GM12878 (cell line): Measurements from ENCODE around the gene OR10X1. TPM values are rescaled to one million over a fixed set of nuclear protein-coding genes. Genes with fewer than 3 reads are reported as not detected.

Experiments used
- ATAC-seq: fragments of 200-7000 bp; cut with Tn5 transposase; 3 replicates; pipeline ENCODE4 v1.9.1; 2020; ENCODE audit warnings: mild to moderate bottlenecking, moderate library complexity
- BruUV-seq: library from RNA; stranded (reverse); fragments of 400-500 nt; replicated peaks from 2 replicates; lab custom pipeline; 2021; lab: Mats Ljungman, UMichigan
- CTCF ChIA-PET: fragments of 300-600 bp; sonication (Branson Sonifier 250); formaldehyde crosslinking; extraction: SDS; loops from one replicate; lab custom pipeline; 2021; ENCODE audit warnings: inconsistent platforms; lab: Yijun Ruan, JAX
- POLR2A ChIA-PET: fragments of 350-600 bp; formaldehyde crosslinking; extraction: SDS; loops from one replicate; lab custom pipeline; 2021; ENCODE audit warnings: inconsistent platforms; lab: Charles Lee
- RAD21 ChIA-PET: fragments of 300-600 bp; sonication (Branson Sonifier 250); formaldehyde crosslinking; loops from one replicate; lab custom pipeline; 2023; ENCODE audit warnings: antibody characterized with exemption; ENCODE audit not compliant: unreplicated experiment; lab: Charles Lee
- SMC1A ChIA-PET: fragments of 300-600 bp; sonication (Branson Sonifier 250); formaldehyde crosslinking; loops from one replicate; lab custom pipeline; 2023; ENCODE audit not compliant: unreplicated experiment, uncharacterized antibody; lab: Charles Lee
- DNase-seq: peaks from one replicate; pipeline ENCODE4 v3.0.0-alpha.2; 2011; ENCODE audit warnings: low read depth, low spot score
- FAIRE-seq: peaks from 3 replicates; lab custom pipeline; 2011; peaks lifted over from hg19 to GRCh38; lab: Jason Lieb, UNC
- H2AFZ ChIP-seq: 2 replicates; pipeline ENCODE4 v1.6.0; 2011; ENCODE audit warnings: low read depth, low read length, control low read depth; ENCODE audit not compliant: control insufficient read depth
- H3K27ac ChIP-seq: 2 replicates; pipeline ENCODE4 v1.5.1; 2011; ENCODE audit warnings: control low read depth; ENCODE audit not compliant: control insufficient read depth, insufficient read depth
- H3K27me3 ChIP-seq, 2 experiments: replicated peaks in 1 of 2; 2 replicates each; pipeline versions ENCODE4 v1.6.0 to v1.6.1; 2011; ENCODE audit warnings: low read length in 1 of 2; ENCODE audit not compliant: control insufficient read depth in 2 of 2, insufficient read depth in 2 of 2
- H3K36me3 ChIP-seq, 2 experiments: 2 replicates each; pipeline ENCODE4 v1.5.1; 2011; ENCODE audit warnings: low read length in 1 of 2; ENCODE audit not compliant: control insufficient read depth in 2 of 2, insufficient read depth in 2 of 2
- H3K4me1 ChIP-seq: 2 replicates; pipeline ENCODE4 v1.6.1; 2011; ENCODE audit warnings: mild to moderate bottlenecking, low read length, moderate library complexity, mixed read lengths; ENCODE audit not compliant: control insufficient read depth, insufficient read depth
- H3K4me2 ChIP-seq: 2 replicates; pipeline ENCODE4 v1.6.0; 2011; ENCODE audit warnings: control low read depth; ENCODE audit not compliant: control insufficient read depth, insufficient read depth
- H3K4me3 ChIP-seq: fragments of 200-600 bp; sonication (generic); 2 replicates; pipeline ENCODE4 v1.5.1; 2016
- H3K79me2 ChIP-seq: 2 replicates; pipeline ENCODE4 v1.6.0; 2011; ENCODE audit warnings: low read length; ENCODE audit not compliant: control insufficient read depth, insufficient read depth
- H3K9ac ChIP-seq: 2 replicates; pipeline ENCODE4 v1.8.0; 2011; ENCODE audit warnings: low read length, control low read depth, mixed read lengths; ENCODE audit not compliant: control insufficient read depth, insufficient read depth
- H3K9me3 ChIP-seq: replicated peaks from 3 replicates; pipeline ENCODE4 v1.5.1; 2011; ENCODE audit warnings: mild to moderate bottlenecking, low read length; ENCODE audit not compliant: control insufficient read depth, insufficient read depth
- H4K20me1 ChIP-seq: 2 replicates; pipeline ENCODE4 v1.6.0; 2011; ENCODE audit not compliant: control insufficient read depth, insufficient read depth
- BMI1 ChIP-seq: fragments of 450-650 bp; IDR thresholded peaks from 2 replicates; pipeline ENCODE4 v1.6.1; 2016; ENCODE audit warnings: mild to moderate bottlenecking, moderate library complexity, borderline replicate concordance
- CUX1 ChIP-seq: IDR thresholded peaks from 2 replicates; pipeline ENCODE4 v1.6.1; 2012; ENCODE audit warnings: improper control_type of control experiment, low read depth, low read length; ENCODE audit not compliant: insufficient replicate concordance
- E2F8 ChIP-seq: fragments of 450-650 bp; IDR thresholded peaks from 2 replicates; pipeline ENCODE4 v1.6.1; 2018; ENCODE audit warnings: mild to moderate bottlenecking, low read depth, moderate library complexity; ENCODE audit not compliant: partially characterized antibody
- EGR1 ChIP-seq, 2 experiments: IDR thresholded peaks; 1 replicate in 1 of 2; 2 replicates in 1 of 2; pipeline ENCODE4 v1.6.1; 2011 to 2012; ENCODE audit warnings: low read depth in 2 of 2, low read length in 2 of 2, borderline replicate concordance in 1 of 2, mild to moderate bottlenecking in 1 of 2, moderate library complexity in 1 of 2
- FOS ChIP-seq: IDR thresholded peaks from 3 replicates; pipeline ENCODE4 v1.6.1; 2011; ENCODE audit warnings: borderline replicate concordance; ENCODE audit not compliant: insufficient read length; ENCODE audit errors: extremely low read depth
- HCFC1 ChIP-seq: fragments of 150-350 bp; IDR thresholded peaks from 2 replicates; pipeline ENCODE4 v1.6.1; 2014; ENCODE audit warnings: low read length
- IRF3 ChIP-seq: fragments of 450-650 bp; IDR thresholded peaks from 2 replicates; pipeline ENCODE4 v1.6.1; 2014; ENCODE audit warnings: mild to moderate bottlenecking
- MYC ChIP-seq: IDR thresholded peaks from 2 replicates; pipeline ENCODE4 v1.6.1; 2011; ENCODE audit warnings: mild to moderate bottlenecking, low read length, moderate library complexity, inconsistent platforms; ENCODE audit not compliant: insufficient read depth, insufficient replicate concordance, insufficient read length, severe bottlenecking
- NBN ChIP-seq: fragments of 450-650 bp; IDR thresholded peaks from 2 replicates; pipeline ENCODE4 v1.6.1; 2016
- RB1 ChIP-seq: fragments of 450-650 bp; formaldehyde crosslinking; IDR thresholded peaks from 2 replicates; pipeline ENCODE4 v1.6.1; 2017; ENCODE audit warnings: mild to moderate bottlenecking, borderline replicate concordance
- SKIL ChIP-seq: fragments of 450-650 bp; IDR thresholded peaks from 2 replicates; pipeline ENCODE4 v1.6.1; 2017; ENCODE audit warnings: mild to moderate bottlenecking, low read depth, inconsistent platforms; ENCODE audit not compliant: poor library complexity, severe bottlenecking
- WGBS: methylation state at CpG from one replicate; pipeline ENCODE4 v1.1.6; 2016; ENCODE audit warnings: low lambda C conversion rate; ENCODE audit not compliant: insufficient replicate concordance, insufficient coverage; ENCODE audit errors: missing lambda C conversion rate; 5-methylcytosine and 5-hydroxymethylcytosine counted together
- in situ Hi-C: fragments of 300-500 bp; cut with MboI; formaldehyde crosslinking; loops from 9 replicates; pipeline ENCODE4 v1.14.3; 2018; ENCODE audit warnings: mixed read lengths
- intact Hi-C: fragments of 100-400 bp; cut with micrococcal nuclease; formaldehyde crosslinking; loops from one replicate; pipeline ENCODE4 v1.14.2; 2022; ENCODE audit not compliant: unreplicated experiment
- polyA plus RNA-seq, 11 experiments: library from polyadenylated mRNA; depleted of rRNA in 4 of 11; unstranded in 6 of 11; stranded (reverse) in 5 of 11; fragments of >200 nt; fragmentation: Nextera tagmentation in 4 of 11; fragmentation: Illumina TruSeq in 1 of 11; extraction: Ambion mirVana in 4 of 11; extraction: Trizol in 1 of 11; gene quantifications; 1 replicate in 1 of 11; 2 replicates in 10 of 11; pipeline versions ENCODE4 v1.2.1 to v1.2.3, GENCODE V29; 2011 to 2016; ENCODE audit warnings: inconsistent platforms in 2 of 11, missing spikeins in 2 of 11, low read depth in 1 of 11
- total RNA-seq, 4 experiments: library from RNA; depleted of rRNA in 3 of 4; stranded (reverse); fragments of >200 nt in 3 of 4; fragmentation: Illumina TruSeq in 1 of 4; extraction: Trizol in 1 of 4; gene quantifications; 2 replicates each; pipeline versions ENCODE4 v1.2.1 to v1.2.3, GENCODE V29; 2013 to 2021

Gene OR10X1
- total and polyA plus RNA-seq, 10 of the 15 experiments (the other 5 are each of a cell fraction or from before 2014, with no cell fraction given) = not detected

- in situ Hi-C loops (no loop called here), intact Hi-C loops (no loop called here)
- ATAC-seq (no peak), DNase-seq (no peak), FAIRE-seq (no peak)
- Histone ChIP-seq H3K36me3 (no peaks in the 10 kb centered on the region), H3K27me3 (no peaks in the 10 kb centered on the region; a peak in 1 of 4 replicates), H3K4me2 (no peak overlapping the region), H3K4me1 (no peaks in the 10 kb centered on the region), H3K9me3 (no peaks in the 10 kb centered on the region), H3K9ac (no peak overlapping the region), H4K20me1 (no peaks in the 10 kb centered on the region), H3K79me2 (no peaks in the 10 kb centered on the region), H3K27ac (no peak overlapping the region), H3K4me3 (no peak overlapping the region), H2AFZ (no peak overlapping the region)
- POLR2A ChIA-PET = no interaction called here
- SMC1A ChIA-PET = no interaction called here
- RAD21 ChIA-PET = no interaction called here
- WGBS = 16% methylated on average over 1 of the region's 1 CpG
- no TSS peak for BruUV-seq
- CTCF ChIA-PET = no interaction called here
- TF ChIP-seq CUX1 (no peak), IRF3 (no peak), FOS (no peak), HCFC1 (no peak), E2F8 (no peak), EGR1 (IDR thresholded peaks at IDR 0.05; ENCODE audit: borderline replicate concordance in 1 of 2, low read depth in 2 of 2, low read length in 2 of 2) (no peak), MYC (no peak), SKIL (no peak), BMI1 (no peak), RB1 (no peak), NBN (no peak)
Measured at GRCh38 chr1:158552296-158552695, 27.4 kb downstream of the OR10X1 start.
